SU-DHL-6 (cell line): ENCODE measurements around the gene MAST4.

Source experiments
- H2AFZ ChIP-seq: fragments of 200-600 bp; sonication (generic); 2 replicates; pipeline ENCODE4 v1.6.1; 2014; ENCODE audit warnings: low read depth, mild to moderate bottlenecking, moderate library complexity, mixed read lengths, antibody characterized with exemption, low read length; ENCODE audit not compliant: severe bottlenecking
- H3F3A ChIP-seq: fragments of 200-600 bp; shearing (Covaris generic); 2 replicates; pipeline ENCODE4 v1.6.0; 2016; ENCODE audit warnings: antibody characterized with exemption, mild to moderate bottlenecking; ENCODE audit not compliant: insufficient read depth
- H3K27ac ChIP-seq: fragments of 200-600 bp; sonication (generic); 2 replicates; pipeline ENCODE4 v1.5.1; 2016; ENCODE audit warnings: low read depth, mild to moderate bottlenecking, low read length, moderate library complexity, mixed read lengths
- H3K27me3 ChIP-seq: fragments of 200-600 bp; sonication (generic), shearing (Covaris generic); 2 replicates; pipeline ENCODE4 v1.6.0; 2014; ENCODE audit warnings: mild to moderate bottlenecking, low read length
- H3K36me3 ChIP-seq: fragments of 200-600 bp; sonication (generic); 2 replicates; pipeline ENCODE4 v1.6.1; 2014; ENCODE audit warnings: mild to moderate bottlenecking, low read length, mixed read lengths
- H3K4me2 ChIP-seq: fragments of 300-600, 200-600 bp; shearing (Covaris generic), sonication (generic); 2 replicates; pipeline ENCODE4 v1.6.0; 2014; ENCODE audit warnings: low read length, low read depth, mild to moderate bottlenecking; ENCODE audit not compliant: poor library complexity, severe bottlenecking
- H3K4me3 ChIP-seq: fragments of 200-600 bp; sonication (generic); 2 replicates; pipeline ENCODE4 v1.5.1; 2014; ENCODE audit warnings: antibody characterized with exemption, low read length, mild to moderate bottlenecking, mixed read lengths; ENCODE audit not compliant: insufficient read depth, poor library complexity, severe bottlenecking
- H3K79me2 ChIP-seq: fragments of 200-600 bp; sonication (generic); 2 replicates; pipeline ENCODE4 v1.6.1; 2014; ENCODE audit warnings: mild to moderate bottlenecking, low read length, moderate library complexity; ENCODE audit not compliant: insufficient read depth
- H3K9ac ChIP-seq: fragments of 200-600 bp; sonication (generic); 2 replicates; pipeline ENCODE4 v1.7.0; 2014; ENCODE audit warnings: mild to moderate bottlenecking, low read length
- H3K9me2 ChIP-seq: fragments of 200-600 bp; sonication (generic); replicated peaks from 2 replicates; pipeline ENCODE4 v1.6.1; 2014; ENCODE audit warnings: low read length; ENCODE audit not compliant: insufficient read depth
- H3K9me3 ChIP-seq: fragments of 200-600 bp; sonication (generic); 2 replicates; pipeline ENCODE4 v1.6.1; 2014; ENCODE audit warnings: low read length, mixed read lengths; ENCODE audit not compliant: insufficient read depth
- H4K20me1 ChIP-seq: fragments of 200-600 bp; sonication (generic); 2 replicates; pipeline ENCODE4 v1.6.1; 2014; ENCODE audit warnings: low read depth, mild to moderate bottlenecking, antibody characterized with exemption, low read length, moderate library complexity, mixed read lengths
- CTCF ChIP-seq: fragments of 200-600 bp; sonication (generic); IDR thresholded peaks from one replicate; pipeline ENCODE4 v1.5.1; 2017; ENCODE audit warnings: antibody characterized with exemption, mild to moderate bottlenecking, low read length, moderate library complexity; ENCODE audit not compliant: insufficient read depth, poor library complexity, severe bottlenecking
- EZH2phosphoT487 ChIP-seq: fragments of 200-600 bp; sonication (generic), shearing (Covaris generic); conservative IDR thresholded peaks from 2 replicates; pipeline ENCODE4 v1.6.1; 2018; ENCODE audit warnings: mild to moderate bottlenecking, antibody characterized with exemption, low read length, moderate library complexity, mixed read lengths

MAST4 gene

DNA sequence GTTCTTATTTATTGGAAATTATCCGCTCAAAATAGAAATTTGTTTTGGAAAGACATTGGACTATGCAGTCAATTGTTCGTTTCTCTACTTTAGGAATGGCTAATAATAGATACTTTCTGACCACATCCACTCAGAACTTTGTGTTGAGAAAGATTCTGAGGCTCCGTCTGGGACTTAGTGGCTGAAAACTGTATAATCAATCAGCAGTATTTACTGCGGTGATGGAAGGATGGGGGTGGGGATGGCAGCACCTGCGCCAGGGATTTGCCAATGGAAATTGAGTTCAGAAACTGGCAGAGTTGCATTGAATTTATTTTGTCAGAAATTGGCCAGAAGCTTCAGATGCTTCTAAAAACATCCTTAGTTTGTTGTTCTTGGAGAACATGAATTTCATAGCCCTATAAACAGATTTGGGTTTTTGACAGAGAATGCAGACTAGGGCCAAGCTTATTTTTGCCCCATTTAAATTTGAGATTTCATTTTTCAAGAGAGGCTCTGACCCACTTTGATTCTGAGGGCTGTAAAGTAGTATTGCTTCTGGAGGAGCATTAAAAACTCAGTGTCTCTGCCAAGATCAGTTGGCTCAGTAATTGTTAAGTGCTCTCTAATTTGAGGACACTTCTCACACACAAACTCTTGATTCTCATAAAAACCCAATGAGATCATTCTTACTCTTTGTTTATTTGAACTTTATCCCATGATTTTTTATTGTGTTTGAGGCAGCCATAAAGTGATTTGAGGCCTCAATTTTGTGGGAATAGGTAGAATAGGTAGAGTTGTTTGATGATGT lies 385.3 kb downstream of the MAST4 start:
- H3F3A ChIP-seq = no peaks in the 10 kb centered on the region
- H3K27ac ChIP-seq = no peak overlapping the region
- no peak overlapping the region for H3K4me2 ChIP-seq
- no peaks in the 10 kb centered on the region for H3K27me3 ChIP-seq
- no peak overlapping the region for H2AFZ ChIP-seq
- H3K9me3 ChIP-seq = no peaks in the 10 kb centered on the region
- no peaks in the 10 kb centered on the region for H3K9me2 ChIP-seq
- H3K9ac ChIP-seq = no peak overlapping the region
- H4K20me1 ChIP-seq = no peaks in the 10 kb centered on the region
- H3K4me3 ChIP-seq = no peak overlapping the region
- no peaks in the 10 kb centered on the region for H3K36me3 ChIP-seq
- TF ChIP-seq CTCF (no peak), EZH2phosphoT487 (no peak)
- H3K79me2 ChIP-seq = no peaks in the 10 kb centered on the region

GRCh38 chr5:66982056-66982387 lies 385.8 kb downstream of the MAST4 start:
- Histone ChIP-seq H3K9me2 (no peaks in the 10 kb centered on the region), H3K27me3 (no peaks in the 10 kb centered on the region), H3F3A (no peaks in the 10 kb centered on the region), H4K20me1 (no peaks in the 10 kb centered on the region), H3K4me3 (no peak overlapping the region), H3K27ac (no peak overlapping the region), H3K9ac (no peak overlapping the region), H2AFZ (no peak overlapping the region), H3K79me2 (no peaks in the 10 kb centered on the region), H3K36me3 (no peaks in the 10 kb centered on the region), H3K4me2 (no peak overlapping the region), H3K9me3 (no peaks in the 10 kb centered on the region)
- TF ChIP-seq EZH2phosphoT487 (no peak), CTCF (no peak)

- TF ChIP-seq EZH2phosphoT487 (no peak), CTCF (no peak)
- H3K27me3 ChIP-seq = no peaks in the 10 kb centered on the region
- no peaks in the 10 kb centered on the region for H3K9me3 ChIP-seq
- no peak overlapping the region for H3K27ac ChIP-seq
- H3K9ac ChIP-seq = no peak overlapping the region
- no peaks in the 10 kb centered on the region for H3K9me2 ChIP-seq
- no peak overlapping the region for H2AFZ ChIP-seq
- no peak overlapping the region for H3K4me3 ChIP-seq
- H3K4me2 ChIP-seq = no peak overlapping the region
- H3K79me2 ChIP-seq = no peaks in the 10 kb centered on the region
- H3K36me3 ChIP-seq = no peaks in the 10 kb centered on the region
- no peaks in the 10 kb centered on the region for H3F3A ChIP-seq
- H4K20me1 ChIP-seq = no peaks in the 10 kb centered on the region
Observed at GRCh38 chr5:66982470-66982869, 386.3 kb downstream of the MAST4 start.
